Kasumi-1 (cell line): Measurements from ENCODE around the gene LOXL3.
A peak's percentile ranks its signal among the peaks of the same experiment; 100 is the strongest.

Experiments
- DNase-seq, 2 experiments: peaks; one replicate each; lab custom pipeline; 2025; lab: John Stamatoyannopoulos, UW

LOXL3 gene

GRCh38 chr2:74553892-74554819 lies at the start of gene LOXL3, which contains the start of gene DOK1:
Gene LOXL3, minus strand, starts transcription at chr2:74553942. Its CDS starts 1,308 bp downstream, at chr2:74552634.
Gene DOK1, plus strand, starts transcription at chr2:74554720. Its CDS starts 35 bp downstream, at chr2:74554755.
- peak; percentile 62 to 65 for DNase-seq

- peak in 1 of 2 experiments; percentile 17 for DNase-seq
Observed at GRCh38 chr2:74602586-74603281, 49.0 kb upstream of the LOXL3 start.

GRCh38 chr2:74599676-74600075 lies 45.9 kb upstream of the LOXL3 start:
- no peak for DNase-seq

- no peak for DNase-seq
Observed at GRCh38 chr2:74597410-74597809, 43.7 kb upstream of the LOXL3 start.

- no peak for DNase-seq
Observed at GRCh38 chr2:74596584-74596983, 42.8 kb upstream of the LOXL3 start.

GRCh38 chr2:74593826-74594772 lies 40.4 kb upstream of the LOXL3 start:
- DNase-seq = no peak

- DNase-seq = no peak
Observed at GRCh38 chr2:74588664-74589063, 34.9 kb upstream of the LOXL3 start.

GRCh38 chr2:74587664-74588277 lies 34.0 kb upstream of the LOXL3 start:
- DNase-seq = peak; percentile 87 to 92

- peak; percentile 52 to 64 for DNase-seq
Observed at GRCh38 chr2:74585406-74586185, 31.9 kb upstream of the LOXL3 start.

- DNase-seq = no peak
Observed at GRCh38 chr2:74584088-74584645, 30.4 kb upstream of the LOXL3 start.

GRCh38 chr2:74583504-74583903 lies 29.8 kb upstream of the LOXL3 start:
- no peak for DNase-seq

GRCh38 chr2:74582184-74582583 lies 28.4 kb upstream of the LOXL3 start:
- no peak for DNase-seq

GRCh38 chr2:74581463-74581862 lies 27.7 kb upstream of the LOXL3 start:
- DNase-seq = no peak

GRCh38 chr2:74578408-74578807 lies 24.7 kb upstream of the LOXL3 start:
- DNase-seq = no peak

GRCh38 chr2:74577448-74577847 lies 23.7 kb upstream of the LOXL3 start:
- DNase-seq = peak; percentile 91 to 97

GRCh38 chr2:74576863-74577229 lies 23.1 kb upstream of the LOXL3 start:
- DNase-seq = peak; percentile 98

GRCh38 chr2:74576211-74576862 lies 22.6 kb upstream of the LOXL3 start:
- DNase-seq = peak; percentile 64 to 65

- DNase-seq = no peak
Observed at GRCh38 chr2:74575320-74575719, 21.6 kb upstream of the LOXL3 start.

- DNase-seq = peak; percentile 98
Observed at GRCh38 chr2:74573747-74574562, 20.2 kb upstream of the LOXL3 start.
